ENCODE measurements around the gene PRKCE. TPM values are rescaled to one million over a fixed set of nuclear protein-coding genes. Genes with fewer than 3 reads are reported as not detected.

PRKCE gene
- total RNA-seq, 1 experiment from 2014 or later: 1.3 TPM

DNA sequence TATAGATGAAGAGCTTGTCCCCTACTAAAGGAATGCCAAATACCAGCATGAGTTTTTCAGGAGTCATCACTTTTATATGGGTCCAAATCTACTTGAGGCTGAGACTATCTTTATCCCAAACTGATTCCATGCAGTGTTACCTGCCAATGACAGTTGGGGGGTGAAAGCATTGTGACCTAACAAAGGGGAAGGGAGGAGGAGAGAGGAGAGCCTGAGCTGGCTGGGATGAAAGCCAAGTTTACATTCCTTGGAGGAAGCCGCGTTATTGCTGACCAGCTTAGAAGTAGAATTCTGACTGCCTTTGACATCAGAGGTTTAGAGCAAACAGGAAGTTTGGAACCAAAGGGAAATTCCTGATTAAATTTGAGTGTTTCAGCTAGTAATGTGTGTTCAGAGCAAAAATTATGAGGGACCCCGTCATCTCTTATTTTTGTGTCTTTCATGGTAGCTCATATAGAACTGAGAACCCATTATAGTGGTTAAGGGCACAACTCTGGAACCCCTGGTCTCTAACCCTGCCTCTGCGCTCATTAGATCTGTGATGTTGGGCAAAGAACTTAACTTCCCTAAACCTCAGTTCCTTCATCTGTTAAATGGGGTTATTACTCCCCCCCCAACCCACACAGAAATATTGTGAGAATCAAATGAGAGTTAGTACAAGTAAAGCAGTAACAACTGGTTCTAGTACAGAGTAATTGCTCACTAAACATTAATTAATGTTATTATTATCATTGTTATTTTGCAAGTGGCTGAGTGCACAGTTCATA is 446.4 kb downstream of the PRKCE start:
- Histone ChIP-seq H3K23me2 (ENCODE audit: insufficient read length, low read depth, low read length, poor library complexity, severe bottlenecking) (no peaks in the 10 kb centered on the region), H2BK120ac (ENCODE audit: low read depth, low read length, poor library complexity, severe bottlenecking) (no peak overlapping the region), H2BK5ac (ENCODE audit: insufficient read length, low read length) (no peak overlapping the region), H2BK20ac (ENCODE audit: low read depth, low read length, poor library complexity, severe bottlenecking) (no peak overlapping the region), H2BK12ac (ENCODE audit: insufficient read length, low read depth, low read length) (no peak overlapping the region), H3K14ac (ENCODE audit: insufficient read depth, low read length) (no peak overlapping the region), H3T11ph (ENCODE audit: low read length) (no peak overlapping the region), H3K27me3 (ENCODE audit: insufficient read depth, low read length) (no peaks in the 10 kb centered on the region), H4K20me1 (ENCODE audit: control insufficient read depth, insufficient read depth, insufficient read length) (no peaks in the 10 kb centered on the region), H3K4me2 (ENCODE audit: insufficient read depth, insufficient read length, low read length) (no peak overlapping the region), H2AFZ (ENCODE audit: low read length) (no peak overlapping the region), H3K4ac (ENCODE audit: low read depth, low read length) (no peak overlapping the region), H3K18ac (ENCODE audit: insufficient read length, low read depth, low read length) (no peak overlapping the region), H3K79me1 (ENCODE audit: insufficient read depth, low read depth, low read length, poor library complexity, severe bottlenecking) (no peaks in the 10 kb centered on the region), H3K27ac (ENCODE audit: insufficient read length, low read depth, low read length) (no peak overlapping the region), H4K91ac (ENCODE audit: insufficient read length, low read depth, low read length) (no peak overlapping the region), H3K23ac (ENCODE audit: insufficient read length, low read depth, low read length) (no peak overlapping the region), H4K5ac (ENCODE audit: insufficient read length, low read depth, low read length) (no peak overlapping the region), H4K8ac (replicated peaks; ENCODE audit: insufficient read length, low read depth, low read length) (no peak overlapping the region), H3K4me1 (ENCODE audit: insufficient read depth, low read length) (no peaks in the 10 kb centered on the region), H3K79me2 (ENCODE audit: insufficient read depth, low read length) (no peaks in the 10 kb centered on the region), H2AK5ac (ENCODE audit: insufficient read length, low read length) (no peak overlapping the region), H3K9me3 (ENCODE audit: control insufficient read depth, low read depth, low read length) (no peaks in the 10 kb centered on the region), H2BK15ac (ENCODE audit: low read depth, low read length) (no peak overlapping the region), H3K9ac (ENCODE audit: extremely low read depth, insufficient read length, low read length) (no peak overlapping the region), H3K56ac (ENCODE audit: insufficient read length, low read depth, low read length) (no peak overlapping the region)
- TF ChIP-seq, protein P1, sequence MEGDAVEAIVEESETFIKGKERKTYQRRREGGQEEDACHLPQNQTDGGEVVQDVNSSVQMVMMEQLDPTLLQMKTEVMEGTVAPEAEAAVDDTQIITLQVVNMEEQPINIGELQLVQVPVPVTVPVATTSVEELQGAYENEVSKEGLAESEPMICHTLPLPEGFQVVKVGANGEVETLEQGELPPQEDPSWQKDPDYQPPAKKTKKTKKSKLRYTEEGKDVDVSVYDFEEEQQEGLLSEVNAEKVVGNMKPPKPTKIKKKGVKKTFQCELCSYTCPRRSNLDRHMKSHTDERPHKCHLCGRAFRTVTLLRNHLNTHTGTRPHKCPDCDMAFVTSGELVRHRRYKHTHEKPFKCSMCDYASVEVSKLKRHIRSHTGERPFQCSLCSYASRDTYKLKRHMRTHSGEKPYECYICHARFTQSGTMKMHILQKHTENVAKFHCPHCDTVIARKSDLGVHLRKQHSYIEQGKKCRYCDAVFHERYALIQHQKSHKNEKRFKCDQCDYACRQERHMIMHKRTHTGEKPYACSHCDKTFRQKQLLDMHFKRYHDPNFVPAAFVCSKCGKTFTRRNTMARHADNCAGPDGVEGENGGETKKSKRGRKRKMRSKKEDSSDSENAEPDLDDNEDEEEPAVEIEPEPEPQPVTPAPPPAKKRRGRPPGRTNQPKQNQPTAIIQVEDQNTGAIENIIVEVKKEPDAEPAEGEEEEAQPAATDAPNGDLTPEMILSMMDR (conservative IDR thresholded peaks at IDR 0.05): no peak
- DNase-seq: no peak
- WGBS (ENCODE audit: extremely low coverage, insufficient read length, low lambda C conversion rate): no CpG with 5 or more reads among the region's 4 CpGs
- Mint-ChIP-seq H3K4me3 (no peak overlapping the region), H3K36me3 (ENCODE audit: insufficient read depth in 1 of 3, low read depth in 3 of 3) (peaks cover 1 to 5% (median 3%) of the 10 kb centered on the region in 3 experiments; a peak in 3 of 7 replicates), H3K27ac (no peak overlapping the region), H3K4me1 (peaks cover 6 to 7% of the 10 kb centered on the region in 2 experiments), H3K27me3 (ENCODE audit: low read depth) (no peaks in the 10 kb centered on the region; the same call in 1 of the 2 replicates), H3K9me3 (peaks cover 5 to 18% of the 10 kb centered on the region in 2 experiments; a peak in 4 of 5 replicates)
